HEK293T (cell line): ENCODE results near the gene GSAP.
"Not testable (repeated sequence)": the region's sequence is repeated elsewhere in the genome, so short reads cannot be mapped to it uniquely, and the experiment has no call there.

ENCODE experiments used
- CTCF ChIA-PET: fragments of 350-600 bp; formaldehyde crosslinking; extraction: SDS; loops from one replicate; lab custom pipeline; 2021; ENCODE audit warnings: antibody characterized with exemption, inconsistent platforms; lab: Yijun Ruan, JAX
- POLR2A ChIA-PET: fragments of 350-600 bp; formaldehyde crosslinking; extraction: SDS; loops from one replicate; lab custom pipeline; 2020; ENCODE audit warnings: antibody characterized with exemption, inconsistent platforms; lab: Yijun Ruan, JAX
- DNase-seq: peaks from one replicate; pipeline ENCODE4 v3.0.0; 2012; ENCODE audit warnings: mixed read lengths; ENCODE audit errors: extremely low spot score
- ARNT ChIP-seq: fragments of 450-650 bp; IDR thresholded peaks from 2 replicates; pipeline ENCODE4 v1.6.1; 2017; ENCODE audit warnings: mild to moderate bottlenecking
- BHLHE40 ChIP-seq: fragments of 450-650 bp; IDR thresholded peaks from 2 replicates; pipeline ENCODE4 v1.6.1; 2016; ENCODE audit warnings: mild to moderate bottlenecking, moderate library complexity, borderline replicate concordance
- CTBP1 ChIP-seq: fragments of 450-650 bp; IDR thresholded peaks from 2 replicates; pipeline ENCODE4 v1.6.1; 2016; ENCODE audit warnings: borderline replicate concordance
- ELF4 ChIP-seq: fragments of 450-650 bp; IDR thresholded peaks from 2 replicates; pipeline ENCODE4 v1.6.1; 2017; ENCODE audit warnings: antibody characterized with exemption
- FOXA1 ChIP-seq: fragments of 450-650 bp; IDR thresholded peaks from 2 replicates; pipeline ENCODE4 v1.6.1; 2016; ENCODE audit warnings: mild to moderate bottlenecking
- FOXK2 ChIP-seq: fragments of 450-650 bp; IDR thresholded peaks from 2 replicates; pipeline ENCODE4 v1.6.1; 2016; ENCODE audit warnings: mild to moderate bottlenecking
- FOXM1 ChIP-seq: fragments of 450-650 bp; IDR thresholded peaks from 2 replicates; pipeline ENCODE4 v1.6.1; 2017; ENCODE audit warnings: mild to moderate bottlenecking, borderline replicate concordance
- HDGF ChIP-seq: fragments of 450-650 bp; IDR thresholded peaks from 2 replicates; pipeline ENCODE4 v1.6.1; 2017; ENCODE audit warnings: antibody characterized with exemption, borderline replicate concordance
- L3MBTL2 ChIP-seq: fragments of 450-650 bp; conservative IDR thresholded peaks from 2 replicates; pipeline ENCODE4 v1.6.1; 2016; ENCODE audit warnings: mild to moderate bottlenecking
- LEF1 ChIP-seq: fragments of 450-650 bp; IDR thresholded peaks from 2 replicates; pipeline ENCODE4 v1.6.1; 2017; ENCODE audit warnings: mild to moderate bottlenecking, borderline replicate concordance
- NFRKB ChIP-seq: fragments of 450-650 bp; IDR thresholded peaks from 2 replicates; pipeline ENCODE4 v1.6.1; 2016; ENCODE audit warnings: mild to moderate bottlenecking, moderate library complexity
- SP1 ChIP-seq: fragments of 450-650 bp; IDR thresholded peaks from 2 replicates; pipeline ENCODE4 v1.6.1; 2017
- SUZ12 ChIP-seq: fragments of 450-650 bp; IDR thresholded peaks from 2 replicates; pipeline ENCODE4 v1.6.1; 2016; ENCODE audit warnings: mild to moderate bottlenecking
- TARDBP ChIP-seq: fragments of 450-650 bp; IDR thresholded peaks from 2 replicates; pipeline ENCODE4 v1.6.1; 2016
- ZNF384 ChIP-seq: fragments of 450-650 bp; IDR thresholded peaks from 2 replicates; pipeline ENCODE4 v1.6.1; 2016
- TF ChIP-seq, protein P1 (sequence below): fragments of 450-650 bp; IDR thresholded peaks from 2 replicates; pipeline ENCODE4 v1.6.1; 2016

The GSAP gene

DNA sequence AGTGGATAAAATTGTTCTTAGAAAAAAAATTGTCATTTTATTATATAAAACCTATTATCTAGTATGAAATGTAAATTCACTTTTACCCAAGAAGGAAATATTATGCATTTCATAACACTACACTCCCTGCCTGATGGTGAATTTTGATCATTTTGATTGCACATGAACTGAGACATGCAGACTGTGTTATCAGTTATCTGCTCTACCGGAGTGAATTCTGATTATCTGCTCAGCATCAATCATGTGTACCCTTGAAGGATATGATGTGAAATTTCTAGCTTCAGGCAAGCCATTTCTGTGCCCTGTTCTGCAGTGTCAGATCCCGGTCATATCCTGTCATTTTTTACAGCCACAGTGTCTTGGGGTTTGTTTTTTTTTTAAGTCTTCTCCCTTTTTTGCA, 131.5 kb downstream of the GSAP start:
- CTCF ChIA-PET, result no interaction called here
- DNase-seq, result no peak
- TF ChIP-seq LEF1, result no peak
- TF ChIP-seq FOXM1, result no peak
- TF ChIP-seq SUZ12, result no peak
- TF ChIP-seq ZNF384, result no peak
- TF ChIP-seq FOXA1, result no peak
- no peak for TF ChIP-seq L3MBTL2
- TF ChIP-seq, protein P1, sequence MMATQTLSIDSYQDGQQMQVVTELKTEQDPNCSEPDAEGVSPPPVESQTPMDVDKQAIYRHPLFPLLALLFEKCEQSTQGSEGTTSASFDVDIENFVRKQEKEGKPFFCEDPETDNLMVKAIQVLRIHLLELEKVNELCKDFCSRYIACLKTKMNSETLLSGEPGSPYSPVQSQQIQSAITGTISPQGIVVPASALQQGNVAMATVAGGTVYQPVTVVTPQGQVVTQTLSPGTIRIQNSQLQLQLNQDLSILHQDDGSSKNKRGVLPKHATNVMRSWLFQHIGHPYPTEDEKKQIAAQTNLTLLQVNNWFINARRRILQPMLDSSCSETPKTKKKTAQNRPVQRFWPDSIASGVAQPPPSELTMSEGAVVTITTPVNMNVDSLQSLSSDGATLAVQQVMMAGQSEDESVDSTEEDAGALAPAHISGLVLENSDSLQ, result no peak
- TF ChIP-seq FOXK2, result no peak
- no peak for TF ChIP-seq HDGF
- no peak for TF ChIP-seq TARDBP
- TF ChIP-seq CTBP1, result no peak
- POLR2A ChIA-PET, result no interaction called here

GRCh38 chr7:77284005-77284404, 132.1 kb downstream of the GSAP start:
- no peak for DNase-seq
- CTCF ChIA-PET, result no interaction called here
- no peak for TF ChIP-seq SP1
- TF ChIP-seq, protein P1, result no peak
- no peak for TF ChIP-seq LEF1
- TF ChIP-seq NFRKB, result no peak
- no peak for TF ChIP-seq SUZ12
- TF ChIP-seq TARDBP, result no peak
- no peak for TF ChIP-seq BHLHE40
- no peak for TF ChIP-seq HDGF
- no peak for TF ChIP-seq FOXM1
- TF ChIP-seq CTBP1, result no peak
- TF ChIP-seq ELF4, result no peak
- TF ChIP-seq L3MBTL2, result no peak
- no peak for TF ChIP-seq FOXK2
- no peak for TF ChIP-seq ZNF384
- no peak for TF ChIP-seq FOXA1
- no peak for TF ChIP-seq ARNT
- POLR2A ChIA-PET, result no interaction called here

DNA sequence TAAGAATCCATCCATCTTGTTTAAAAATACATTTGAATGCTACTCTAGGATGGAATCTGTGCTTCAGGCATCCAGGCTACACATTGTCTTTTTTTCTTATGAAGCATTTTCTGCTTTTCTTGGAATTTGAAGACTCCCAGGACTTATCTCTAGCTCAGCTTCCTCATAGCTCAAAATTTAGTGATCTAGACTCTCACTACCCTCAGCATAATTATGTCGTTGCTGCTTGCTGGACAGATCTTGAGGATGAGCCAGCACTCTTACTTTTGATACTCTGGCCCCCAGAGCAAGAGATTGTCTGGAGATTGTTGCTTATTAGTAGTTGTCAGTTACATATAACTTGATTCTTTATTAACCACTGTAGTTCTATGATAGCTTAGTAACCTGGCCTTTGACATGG, 133.3 kb downstream of the GSAP start:
- DNase-seq, result no peak
- POLR2A ChIA-PET, result no interaction called here
- no peak for TF ChIP-seq HDGF
- TF ChIP-seq CTBP1, result no peak
- TF ChIP-seq FOXA1, result no peak
- TF ChIP-seq FOXM1, result no peak
- no peak for TF ChIP-seq L3MBTL2
- no peak for TF ChIP-seq BHLHE40
- no peak for TF ChIP-seq FOXK2
- no peak for TF ChIP-seq TARDBP
- no peak for TF ChIP-seq ARNT
- no peak for TF ChIP-seq ZNF384
- TF ChIP-seq SUZ12, result no peak
- TF ChIP-seq ELF4, result no peak
- CTCF ChIA-PET, result no interaction called here

GRCh38 chr7:77281780-77282478, 134.2 kb downstream of the GSAP start:
- CTCF ChIA-PET, result no interaction called here
- POLR2A ChIA-PET, result no interaction called here
- TF ChIP-seq SP1 (no peak), BHLHE40 (no peak), ELF4 (no peak), NFRKB (no peak), ZNF384 (no peak), CTBP1 (no peak)
- TF ChIP-seq, protein P1, result no peak
- no peak for DNase-seq

GRCh38 chr7:77276120-77276519, 140.0 kb downstream of the GSAP start:
- TF ChIP-seq SP1, result no peak
- no peak for TF ChIP-seq FOXA1
- no peak for TF ChIP-seq FOXK2
- TF ChIP-seq ELF4, result no peak
- TF ChIP-seq, protein P1, result no peak
- no peak for TF ChIP-seq SUZ12
- CTCF ChIA-PET, result no interaction called here
- POLR2A ChIA-PET, result no interaction called here
- no peak for DNase-seq

DNA sequence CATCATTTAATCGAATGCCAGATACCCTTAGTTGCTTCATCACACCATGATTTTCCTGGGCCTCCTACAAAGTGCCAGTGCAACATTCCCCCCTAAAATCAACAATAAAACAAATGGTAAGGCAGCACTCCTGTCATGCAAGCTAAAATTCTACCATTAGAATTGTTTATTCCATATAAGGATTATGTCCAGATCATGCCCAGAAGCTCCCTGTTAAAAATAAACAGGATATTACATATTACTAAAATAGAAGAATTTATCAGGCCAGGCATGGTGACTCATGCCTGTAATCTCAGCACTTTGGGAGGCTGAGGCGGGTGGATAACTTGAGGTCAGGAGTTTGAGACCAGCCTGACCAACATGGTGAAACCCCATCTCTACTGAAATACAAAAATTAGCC, 140.5 kb downstream of the GSAP start:
- CTCF ChIA-PET, POLR2A ChIA-PET, DNase-seq: not testable (repeated sequence)
